ENCODE results near the gene SERPINB12. TPM values are rescaled to one million over a fixed set of nuclear protein-coding genes. Genes with fewer than 3 reads are reported as not detected.

Gene SERPINB12
- total RNA-seq, 1 donor = not detected

DNA sequence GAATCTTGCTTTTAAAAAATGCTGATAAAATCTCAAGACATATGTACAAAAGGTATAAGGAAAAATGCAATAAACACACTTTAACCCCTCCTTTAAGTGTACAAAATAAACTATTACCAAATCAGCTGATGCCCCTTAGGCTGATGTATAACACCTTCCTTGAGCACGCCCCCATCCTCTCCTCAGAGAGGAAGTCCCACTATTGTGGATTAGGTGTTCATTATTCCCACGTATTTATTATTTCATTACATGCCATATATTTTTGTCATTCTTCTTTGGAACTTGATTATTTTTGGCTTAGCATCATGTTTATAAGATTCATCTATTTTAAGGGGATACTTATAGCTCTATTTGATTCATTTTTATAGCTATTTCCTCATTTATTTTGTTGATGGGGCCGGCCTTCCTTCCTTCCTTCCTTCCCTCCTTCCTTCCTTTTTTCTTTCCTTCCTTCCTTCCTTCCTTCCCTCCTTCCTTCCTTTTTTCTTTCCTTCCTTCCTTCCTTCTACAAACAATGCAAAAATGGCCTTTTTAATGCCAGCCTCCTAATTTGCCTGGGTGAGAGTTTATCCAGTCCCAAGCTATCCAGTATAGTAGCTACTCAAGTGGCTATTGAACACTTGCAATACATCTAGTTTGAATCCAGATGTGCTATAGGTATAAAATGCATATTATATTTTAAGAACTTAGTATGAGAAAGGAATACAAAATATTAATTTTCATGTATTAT lies 49.0 kb downstream of the SERPINB12 start:
- no peak for DNase-seq (ENCODE audit: insufficient read length, low spot score, missing footprints)
- Histone ChIP-seq H3K36me3 (ENCODE audit: insufficient read depth, low read length) (no peaks in the 10 kb centered on the region), H4K20me1 (ENCODE audit: insufficient read depth, low read length) (no peaks in the 10 kb centered on the region), H3K79me2 (ENCODE audit: insufficient read depth, low read length) (no peaks in the 10 kb centered on the region), H3K4me3 (ENCODE audit: insufficient read depth, low read length) (no peak overlapping the region), H3K4me1 (ENCODE audit: insufficient read depth, low read length) (no peaks in the 10 kb centered on the region), H2AFZ (ENCODE audit: low read length) (no peak overlapping the region), H3K27me3 (ENCODE audit: insufficient read depth, low read length) (peaks cover 4% of the 10 kb centered on the region), H3K9me3 (ENCODE audit: low read depth, low read length) (no peaks in the 10 kb centered on the region), H3K4me2 (ENCODE audit: insufficient read depth, low read length) (no peak overlapping the region), H3K27ac (ENCODE audit: low read depth, low read length) (no peak overlapping the region)
- TF ChIP-seq CTCF (IDR thresholded peaks at IDR 0.05; ENCODE audit: extremely low read depth, low read depth, low read length) = no peak

GRCh38 chr18:63591725-63592124 lies 49.6 kb downstream of the SERPINB12 start:
- no peak for DNase-seq (ENCODE audit: insufficient read length, low spot score, missing footprints)
- Histone ChIP-seq H3K27me3 (ENCODE audit: insufficient read depth, low read length) (peaks cover 4% of the 10 kb centered on the region), H3K36me3 (ENCODE audit: insufficient read depth, low read length) (no peaks in the 10 kb centered on the region), H2AFZ (ENCODE audit: low read length) (no peak overlapping the region), H4K20me1 (ENCODE audit: insufficient read depth, low read length) (no peaks in the 10 kb centered on the region), H3K9me3 (ENCODE audit: low read depth, low read length) (no peaks in the 10 kb centered on the region), H3K4me2 (ENCODE audit: insufficient read depth, low read length) (no peak overlapping the region), H3K27ac (ENCODE audit: low read depth, low read length) (no peak overlapping the region), H3K79me2 (ENCODE audit: insufficient read depth, low read length) (no peaks in the 10 kb centered on the region), H3K4me3 (ENCODE audit: insufficient read depth, low read length) (no peak overlapping the region), H3K4me1 (ENCODE audit: insufficient read depth, low read length) (no peaks in the 10 kb centered on the region)
- TF ChIP-seq CTCF (IDR thresholded peaks at IDR 0.05; ENCODE audit: extremely low read depth, low read depth, low read length) = no peak

DNA sequence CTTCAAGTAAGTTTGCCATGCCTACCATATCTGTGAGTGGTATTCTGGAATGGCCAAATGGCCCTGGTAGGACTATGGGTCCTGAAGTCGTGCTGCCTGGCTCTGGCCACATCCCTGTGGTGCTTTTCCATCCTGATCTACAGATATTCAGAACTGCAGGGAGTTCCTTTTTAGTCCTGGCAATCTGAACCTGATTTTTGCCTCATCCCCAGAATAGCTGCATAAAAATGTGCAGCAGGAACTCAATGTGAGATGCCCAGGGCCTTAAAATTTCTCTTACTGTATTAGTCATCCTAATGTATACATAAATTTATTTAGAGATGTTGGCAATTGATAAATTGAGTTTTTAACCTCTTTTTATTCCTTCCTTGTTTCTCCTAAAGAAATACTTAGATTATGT lies 50.3 kb downstream of the SERPINB12 start:
- Histone ChIP-seq H3K79me2 (ENCODE audit: insufficient read depth, low read length) (no peaks in the 10 kb centered on the region), H3K9me3 (ENCODE audit: low read depth, low read length) (no peaks in the 10 kb centered on the region), H3K4me3 (ENCODE audit: insufficient read depth, low read length) (no peak overlapping the region), H3K27me3 (ENCODE audit: insufficient read depth, low read length) (peaks cover 2% of the 10 kb centered on the region), H3K36me3 (ENCODE audit: insufficient read depth, low read length) (no peaks in the 10 kb centered on the region), H2AFZ (ENCODE audit: low read length) (no peak overlapping the region), H3K4me2 (ENCODE audit: insufficient read depth, low read length) (no peak overlapping the region), H3K4me1 (ENCODE audit: insufficient read depth, low read length) (no peaks in the 10 kb centered on the region), H3K27ac (ENCODE audit: low read depth, low read length) (no peak overlapping the region), H4K20me1 (ENCODE audit: insufficient read depth, low read length) (no peaks in the 10 kb centered on the region)
- DNase-seq (ENCODE audit: insufficient read length, low spot score, missing footprints) = no peak
- TF ChIP-seq CTCF (IDR thresholded peaks at IDR 0.05; ENCODE audit: extremely low read depth, low read depth, low read length) = no peak

DNA sequence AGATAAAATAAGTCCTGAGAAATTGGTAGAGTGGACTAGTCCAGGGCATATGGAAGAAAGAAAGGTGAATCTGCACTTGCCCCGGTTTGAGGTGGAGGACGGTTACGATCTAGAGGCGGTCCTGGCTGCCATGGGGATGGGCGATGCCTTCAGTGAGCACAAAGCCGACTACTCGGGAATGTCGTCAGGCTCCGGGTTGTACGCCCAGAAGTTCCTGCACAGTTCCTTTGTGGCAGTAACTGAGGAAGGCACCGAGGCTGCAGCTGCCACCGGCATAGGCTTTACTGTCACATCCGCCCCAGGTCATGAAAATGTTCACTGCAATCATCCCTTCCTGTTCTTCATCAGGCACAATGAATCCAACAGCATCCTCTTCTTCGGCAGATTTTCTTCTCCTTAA lies 54.8 kb downstream of the SERPINB12 start:
- Histone ChIP-seq H3K79me2 (ENCODE audit: insufficient read depth, low read length) (no peaks in the 10 kb centered on the region), H3K9me3 (ENCODE audit: low read depth, low read length) (no peaks in the 10 kb centered on the region), H3K4me2 (ENCODE audit: insufficient read depth, low read length) (no peak overlapping the region), H3K36me3 (ENCODE audit: insufficient read depth, low read length) (no peaks in the 10 kb centered on the region), H3K4me1 (ENCODE audit: insufficient read depth, low read length) (no peaks in the 10 kb centered on the region), H3K4me3 (ENCODE audit: insufficient read depth, low read length) (no peak overlapping the region), H3K27ac (ENCODE audit: low read depth, low read length) (no peak overlapping the region), H4K20me1 (ENCODE audit: insufficient read depth, low read length) (no peaks in the 10 kb centered on the region), H2AFZ (ENCODE audit: low read length) (no peak overlapping the region), H3K27me3 (ENCODE audit: insufficient read depth, low read length) (peaks cover 2% of the 10 kb centered on the region)
- no peak for DNase-seq (ENCODE audit: insufficient read length, low spot score, missing footprints)
- no peak for TF ChIP-seq CTCF (IDR thresholded peaks at IDR 0.05; ENCODE audit: extremely low read depth, low read depth, low read length)
